GM21825 (cell line): ENCODE measurements around the gene ZNF487.
A peak's percentile ranks its signal among the peaks of the same experiment; 100 is the strongest.
"Not testable (repeated sequence)": the region's sequence is repeated elsewhere in the genome, so short reads cannot be mapped to it uniquely, and the experiment has no call there.

Experiments
- ATAC-seq: cut with Tn5 transposase; IDR thresholded peaks from one replicate; pipeline ENCODE4 v1.9.1; 2021; ENCODE audit warnings: mild to moderate bottlenecking, moderate library complexity; ENCODE audit not compliant: unreplicated experiment

ZNF487 gene

DNA sequence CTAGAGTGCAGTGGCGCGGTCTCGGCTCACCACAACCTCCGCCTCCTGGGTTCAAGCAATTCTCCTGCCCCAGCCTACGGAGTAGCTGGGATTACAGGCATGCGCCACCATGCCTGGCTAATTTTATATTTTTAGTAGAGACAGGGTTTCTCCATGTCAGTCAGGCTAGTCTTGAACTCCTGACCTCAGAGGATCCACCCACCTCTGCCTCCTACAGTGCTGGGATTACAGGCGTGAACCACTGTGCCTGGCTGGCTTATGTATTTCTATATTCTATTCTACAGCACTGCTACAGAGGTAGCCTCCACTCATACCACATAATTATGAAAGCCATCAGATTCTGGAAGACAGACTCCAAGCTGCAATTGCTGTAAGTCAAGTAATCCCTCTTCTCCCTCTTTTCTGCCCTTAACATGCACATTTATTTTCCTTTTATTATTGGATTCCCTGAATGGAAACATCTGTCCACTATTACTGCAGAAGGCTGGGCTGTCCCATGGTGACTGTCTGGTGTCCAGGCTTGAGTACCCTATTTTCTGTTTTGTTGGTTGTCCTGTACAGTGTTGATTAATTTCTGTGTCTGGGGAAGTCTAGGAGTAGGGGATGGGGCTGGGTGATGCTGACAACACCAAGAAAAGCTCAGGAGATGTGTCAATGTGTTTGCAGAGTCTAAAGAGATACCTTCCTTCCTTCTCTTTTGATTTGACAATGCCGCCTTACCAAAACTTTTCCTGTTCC lies 5.8 kb upstream of the ZNF487 start:
- no peak for ATAC-seq

GRCh38 chr10:43437141-43437870 lies 395 bp downstream of the ZNF487 start:
- ATAC-seq = no peak

GRCh38 chr10:43440463-43441134 lies 3.7 kb downstream of the ZNF487 start:
- ATAC-seq = no peak

GRCh38 chr10:43444323-43444722 lies 7.4 kb downstream of the ZNF487 start:
- ATAC-seq = no peak

DNA sequence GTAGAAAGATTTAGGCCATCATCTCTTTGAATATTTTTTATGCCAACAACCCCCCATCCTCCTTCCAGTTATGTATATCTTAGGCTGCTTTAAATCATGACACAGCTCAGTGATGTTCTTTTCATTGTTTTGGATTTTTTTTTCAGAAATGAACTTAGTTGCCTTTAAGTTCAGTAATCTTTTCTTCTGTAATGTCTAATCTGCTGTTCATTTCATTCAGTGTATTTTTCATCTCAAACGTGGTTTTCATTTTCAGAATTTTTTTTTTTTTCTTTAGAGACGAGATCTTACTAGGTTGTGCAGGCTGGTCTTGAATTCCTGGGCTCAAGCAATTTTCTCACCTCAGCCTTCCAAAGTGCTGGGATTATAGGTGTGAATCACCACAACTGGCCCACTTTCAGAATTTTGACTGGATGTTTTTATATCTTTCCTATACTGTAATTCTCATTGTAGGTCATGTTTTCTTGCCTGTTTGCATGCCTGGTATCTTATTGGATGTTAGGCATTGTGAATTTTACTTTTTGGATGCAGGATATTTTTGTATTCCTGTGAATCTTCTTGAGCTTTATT lies 8.1 kb downstream of the ZNF487 start:
- no peak for ATAC-seq

GRCh38 chr10:43446219-43447017 lies 9.5 kb downstream of the ZNF487 start:
- ATAC-seq = not testable (repeated sequence)

DNA sequence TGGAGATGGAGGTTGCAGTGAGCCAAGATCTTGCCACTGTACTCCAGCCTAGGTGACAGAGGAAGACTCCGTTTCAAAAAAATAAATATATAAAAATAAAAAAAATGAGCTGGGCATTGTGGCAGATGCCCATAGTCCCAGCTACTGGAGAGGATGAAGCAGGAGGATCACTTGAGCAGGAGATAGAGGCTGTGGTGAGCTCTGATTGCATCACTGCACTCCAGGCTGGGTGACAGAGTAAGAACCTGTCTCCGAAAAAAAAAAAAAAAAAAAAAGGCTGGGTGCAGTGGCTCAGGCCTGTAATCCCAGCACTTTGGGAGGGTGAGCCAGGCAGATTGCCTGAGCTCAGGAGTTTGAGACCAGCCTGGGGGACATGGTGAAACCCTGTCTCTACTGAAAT lies 11.8 kb downstream of the ZNF487 start:
- no peak for ATAC-seq

GRCh38 chr10:43452356-43452914 lies 15.5 kb downstream of the ZNF487 start:
- ATAC-seq = no peak

GRCh38 chr10:43453266-43453831 lies 16.4 kb downstream of the ZNF487 start:
- ATAC-seq = no peak

DNA sequence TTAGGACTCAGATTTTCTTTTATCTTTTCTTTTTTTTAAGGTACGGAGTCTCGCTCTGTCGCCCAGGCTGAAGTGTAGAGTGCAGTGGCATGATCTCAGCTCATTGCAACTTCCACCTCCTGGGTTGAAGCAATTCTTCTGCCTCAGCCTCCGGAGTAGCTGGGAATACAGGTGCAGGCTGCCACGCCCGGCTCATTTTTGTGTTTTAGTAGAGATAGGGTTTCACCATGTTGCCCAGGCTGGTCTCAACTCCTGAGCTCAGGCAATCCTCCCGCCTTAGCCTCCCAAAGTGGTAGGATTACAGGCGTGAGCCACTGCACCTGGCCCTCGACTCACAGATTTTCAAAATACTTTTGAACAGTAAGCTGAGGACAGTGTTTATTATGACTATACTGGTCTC lies 17.1 kb downstream of the ZNF487 start:
- ATAC-seq = not testable (repeated sequence)

DNA sequence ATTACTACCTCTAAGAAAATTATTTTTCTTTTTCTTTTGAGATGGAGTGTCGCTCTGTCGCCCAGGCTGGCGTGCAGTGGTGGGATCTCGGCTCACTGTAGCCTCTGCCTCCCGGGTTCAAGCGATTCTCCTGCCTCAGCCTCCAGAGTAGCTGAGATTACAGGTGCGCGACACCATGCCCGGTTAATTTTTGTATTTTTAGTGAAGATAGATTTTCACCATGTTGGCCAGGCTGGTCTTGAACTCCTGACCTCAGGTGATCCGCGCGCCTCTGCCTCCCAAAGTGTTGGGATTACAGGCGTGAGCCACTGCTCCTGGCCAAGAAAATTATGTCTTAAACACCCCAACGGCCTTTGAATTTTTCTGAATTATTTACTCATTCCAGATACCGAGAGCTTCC lies 19.6 kb downstream of the ZNF487 start:
- not testable (repeated sequence) for ATAC-seq

- ATAC-seq = no peak
Measured at GRCh38 chr10:43458227-43458626, 21.3 kb downstream of the ZNF487 start.

DNA sequence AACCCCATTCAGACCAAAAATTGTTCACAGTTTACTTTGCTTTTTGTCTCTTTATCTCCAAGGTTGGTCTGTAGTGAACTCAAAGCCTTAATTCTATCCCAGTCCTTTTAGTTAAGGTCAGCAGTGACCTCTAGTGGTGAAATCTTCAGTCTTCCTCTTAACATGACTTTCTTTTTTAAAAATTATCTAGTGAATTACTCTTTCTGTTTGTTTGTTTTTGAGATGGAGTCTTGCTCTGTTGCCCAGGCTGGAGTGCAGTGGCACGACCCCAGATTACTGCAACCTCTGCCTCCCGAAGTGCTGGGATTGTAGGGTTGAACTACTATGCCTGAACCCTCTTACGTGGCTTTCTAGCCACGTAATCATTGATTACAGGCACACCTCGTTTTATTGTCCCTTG lies 25.0 kb downstream of the ZNF487 start:
- ATAC-seq = peak; percentile 82

DNA sequence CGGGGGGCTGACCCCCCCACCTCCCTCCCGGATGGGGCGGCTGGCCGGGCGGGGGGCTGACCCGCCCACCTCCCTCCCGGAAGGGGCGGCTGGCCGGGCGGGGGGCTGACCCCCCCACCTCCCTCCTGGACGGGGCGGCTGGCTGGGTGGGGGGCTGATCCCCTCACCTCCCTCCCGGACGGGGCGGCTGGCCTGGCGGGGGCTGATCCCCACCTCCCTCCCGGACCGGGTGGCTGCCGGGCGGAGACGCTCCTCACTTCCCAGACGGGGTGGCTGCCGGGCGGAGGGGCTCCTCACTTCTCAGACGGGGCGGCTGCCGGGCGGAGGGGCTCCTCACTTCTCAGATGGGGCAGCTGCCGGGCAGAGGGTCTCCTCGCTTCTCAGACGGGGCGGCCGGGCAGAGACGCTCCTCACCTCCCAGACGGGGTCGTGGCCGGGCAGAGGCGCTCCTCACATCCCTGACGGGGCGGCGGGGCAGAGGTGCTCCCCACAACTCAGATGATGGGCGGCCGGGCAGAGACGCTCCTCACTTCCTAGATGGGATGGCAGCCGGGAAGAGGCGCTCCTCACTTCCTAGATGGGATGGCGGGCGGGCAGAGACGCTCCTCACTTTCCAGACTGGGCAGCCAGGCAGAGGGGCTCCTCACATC lies 28.3 kb downstream of the ZNF487 start:
- ATAC-seq = not testable (repeated sequence)

DNA sequence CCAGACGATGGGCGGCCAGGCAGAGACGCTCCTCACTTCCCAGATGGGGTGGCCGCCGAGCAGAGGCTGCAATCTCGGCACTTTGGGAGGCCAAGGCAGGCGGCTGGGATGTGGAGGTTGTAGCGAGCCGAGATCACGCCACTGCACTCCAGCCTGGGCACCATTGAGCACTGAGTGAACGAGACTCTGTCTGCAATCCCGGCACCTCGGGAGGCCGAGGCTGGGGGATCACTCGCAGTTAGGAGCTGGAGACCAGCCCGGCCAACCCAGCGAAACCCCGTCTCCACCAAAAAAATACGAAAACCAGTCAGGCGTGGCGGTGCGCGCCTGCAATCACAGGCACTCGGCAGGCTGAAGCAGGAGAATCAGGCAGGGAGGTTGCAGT lies 28.8 kb downstream of the ZNF487 start:
- not testable (repeated sequence) for ATAC-seq

GRCh38 chr10:43471146-43471545 lies 34.2 kb downstream of the ZNF487 start:
- ATAC-seq = no peak

GRCh38 chr10:43471935-43472720 lies 35.2 kb downstream of the ZNF487 start:
- no peak for ATAC-seq

GRCh38 chr10:43479275-43479674 lies 42.4 kb downstream of the ZNF487 start:
- no peak for ATAC-seq
